ENCODE results near the gene FSTL1.
"Not testable (repeated sequence)": the region's sequence is repeated elsewhere in the genome, so short reads cannot be mapped to it uniquely, and the experiment has no call there.

FSTL1 gene

DNA sequence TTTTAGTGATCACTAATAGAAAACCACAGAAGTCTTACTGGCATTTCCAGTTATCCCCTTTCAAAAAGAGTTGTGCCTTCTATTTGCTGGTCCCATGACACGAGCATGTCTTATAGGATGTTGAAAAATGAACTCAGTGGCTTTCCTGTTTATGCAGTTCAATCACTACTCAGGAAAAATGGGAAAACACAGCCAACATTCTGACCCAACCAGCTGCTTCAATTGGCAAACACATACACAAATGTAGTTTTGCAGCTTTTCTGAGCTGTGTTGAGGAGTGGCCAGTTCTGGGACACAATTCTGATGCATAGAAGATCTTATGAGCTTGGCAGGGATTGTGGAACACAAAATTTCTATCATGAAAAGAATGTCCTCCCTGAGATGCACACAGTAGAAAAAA lies 40.3 kb downstream of the FSTL1 start:
- no peak for DNase-seq

DNA sequence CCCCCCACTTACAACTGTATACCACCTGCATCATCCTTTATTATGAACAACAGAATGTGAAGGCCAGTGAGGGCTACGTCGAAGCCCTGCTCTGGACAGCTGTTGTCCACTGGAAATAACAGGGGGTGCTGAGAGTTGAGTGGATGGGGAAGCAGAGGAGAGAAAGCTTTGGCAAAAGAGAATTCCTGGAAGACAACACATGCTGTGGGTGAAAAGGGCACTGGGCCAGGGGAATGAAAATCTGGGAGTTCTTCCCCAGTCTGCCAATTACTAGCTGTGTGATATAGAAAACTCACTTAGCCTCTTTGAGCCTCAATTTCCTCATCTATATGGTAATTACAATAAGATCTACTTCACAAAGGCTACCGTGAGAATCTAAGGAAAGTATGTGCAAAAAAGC lies 40.7 kb downstream of the FSTL1 start:
- no peak for DNase-seq

DNA sequence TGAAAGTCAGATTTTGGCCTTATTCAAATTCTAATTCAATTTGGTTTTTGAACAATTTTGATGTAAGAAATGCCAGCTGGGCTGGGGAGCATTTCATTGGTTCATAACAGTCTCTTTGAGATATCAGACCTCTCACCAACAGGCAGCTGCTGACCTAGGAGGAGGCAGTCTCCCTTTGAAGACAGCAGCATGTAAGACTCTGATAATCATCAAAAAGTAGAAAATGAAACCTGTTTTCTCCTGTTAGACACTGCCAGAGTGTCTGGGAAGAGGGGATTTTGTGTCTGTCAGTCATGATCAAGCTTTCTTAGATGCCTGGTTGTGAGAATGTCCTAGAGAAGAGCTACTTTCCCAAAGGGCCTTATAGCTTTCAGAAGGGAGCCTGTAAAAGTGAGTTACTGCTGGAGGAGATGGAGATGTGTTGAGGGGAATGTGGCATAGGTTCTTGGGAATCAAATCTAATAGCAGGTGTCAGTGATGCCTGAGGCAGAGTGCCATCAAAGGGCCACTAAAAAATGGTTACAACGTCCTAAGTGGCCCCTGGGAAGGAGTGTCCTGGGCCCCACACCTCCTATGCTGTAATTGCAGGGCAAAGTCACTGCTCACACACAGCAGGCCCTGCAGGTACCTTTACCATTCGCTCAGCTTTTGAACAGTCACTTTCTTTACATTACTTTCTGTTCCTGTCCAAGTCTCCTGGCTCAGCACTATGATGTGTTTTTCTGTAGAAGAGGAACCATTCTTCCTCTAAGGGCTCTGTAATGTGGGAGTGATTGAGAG lies 43.1 kb downstream of the FSTL1 start:
- DNase-seq: no peak

DNA sequence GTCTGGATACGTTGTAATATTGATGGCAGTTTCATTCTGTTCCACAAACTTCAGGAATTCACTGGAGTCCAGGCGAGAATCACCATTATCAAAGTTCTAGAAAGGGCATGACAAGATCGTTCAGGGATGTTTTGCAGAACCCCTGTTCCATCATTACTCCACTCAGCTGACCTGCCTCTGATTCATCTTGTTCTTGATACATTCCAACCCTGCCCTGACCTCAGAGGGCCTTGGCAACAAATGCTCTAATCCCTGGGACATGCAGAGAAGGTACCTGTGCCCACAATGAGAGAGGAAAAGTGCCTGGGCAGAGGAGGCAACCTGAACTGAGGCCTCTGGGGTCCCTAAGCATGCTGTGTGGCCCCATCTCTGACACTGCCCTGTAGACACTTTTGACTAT lies 45.9 kb downstream of the FSTL1 start:
- DNase-seq: no peak

DNA sequence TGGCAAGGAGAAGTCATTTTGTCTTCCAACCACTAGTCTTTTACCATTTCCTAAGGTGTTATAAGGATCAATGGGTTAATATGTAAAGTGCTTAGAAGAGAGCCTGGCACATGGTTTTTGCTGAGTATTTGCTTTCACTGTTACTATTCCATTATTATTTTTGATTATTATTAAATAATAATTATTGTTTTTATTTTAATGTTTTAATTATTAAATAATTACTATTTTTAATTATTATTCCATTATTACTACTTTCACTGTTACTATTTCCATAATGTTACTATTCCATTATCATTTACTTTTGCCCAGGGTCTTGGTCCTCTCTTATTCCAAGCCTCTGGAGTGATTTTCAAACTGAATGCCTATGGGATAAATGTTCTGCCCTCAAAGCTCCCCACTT lies 48.5 kb downstream of the FSTL1 start:
- DNase-seq: no peak

DNA sequence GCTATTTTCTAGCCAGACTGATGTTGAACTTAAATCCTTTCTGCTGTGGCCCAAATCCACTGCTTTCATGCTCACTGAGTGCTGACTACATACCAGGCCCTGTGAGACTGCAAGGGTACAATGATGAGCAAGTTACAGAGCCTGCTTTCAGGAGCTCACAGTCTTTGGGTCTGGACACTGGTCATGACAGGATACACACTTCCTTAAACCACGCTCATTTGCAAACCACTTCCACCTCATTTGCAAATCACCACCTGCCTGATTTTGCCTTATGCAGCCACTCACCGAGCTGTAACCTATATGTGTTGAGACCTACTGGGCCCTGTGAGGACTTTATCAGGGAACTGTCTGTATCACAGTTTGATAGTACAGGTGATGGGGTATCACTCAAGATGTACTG lies 51.4 kb downstream of the FSTL1 start:
- no peak for DNase-seq

DNA sequence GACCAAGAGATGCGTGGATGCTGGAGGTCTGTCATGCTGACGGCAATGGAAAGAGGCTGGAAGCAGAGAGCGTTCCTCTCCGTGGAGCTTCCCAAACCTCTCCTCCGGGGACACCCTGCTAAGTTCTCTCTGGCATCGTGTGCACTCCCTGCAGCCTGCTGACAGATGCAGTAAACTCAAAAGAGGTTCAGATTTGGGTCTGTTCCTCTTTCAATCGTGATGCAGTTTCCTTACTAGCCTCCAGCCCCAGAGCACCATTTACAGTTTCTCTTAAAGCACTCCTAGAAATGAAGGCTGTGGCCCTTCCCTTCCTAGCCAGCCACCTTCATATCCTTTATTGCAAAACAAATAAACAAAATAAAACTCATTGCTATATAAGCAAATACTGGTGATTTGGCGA lies 54.3 kb downstream of the FSTL1 start:
- no peak for DNase-seq

DNA sequence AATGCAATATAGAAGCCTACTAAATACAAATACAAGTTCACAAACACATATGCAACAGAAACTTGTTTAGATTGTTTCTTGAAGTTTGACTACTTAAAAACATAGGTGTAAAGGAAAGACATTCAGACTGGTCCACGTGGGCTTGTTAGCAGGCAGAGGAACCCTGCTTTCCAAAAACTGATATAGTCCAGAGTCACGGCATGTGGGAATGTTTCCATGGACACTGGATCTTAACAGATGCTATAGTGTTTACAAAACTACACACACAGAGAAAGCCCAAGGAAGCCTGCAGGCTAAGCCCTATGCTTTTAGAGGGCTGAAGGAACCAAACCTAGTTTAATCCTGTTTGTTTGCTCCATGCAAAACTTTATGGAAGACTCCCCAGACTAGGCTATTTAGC lies 56.4 kb downstream of the FSTL1 start:
- DNase-seq: no peak

DNA sequence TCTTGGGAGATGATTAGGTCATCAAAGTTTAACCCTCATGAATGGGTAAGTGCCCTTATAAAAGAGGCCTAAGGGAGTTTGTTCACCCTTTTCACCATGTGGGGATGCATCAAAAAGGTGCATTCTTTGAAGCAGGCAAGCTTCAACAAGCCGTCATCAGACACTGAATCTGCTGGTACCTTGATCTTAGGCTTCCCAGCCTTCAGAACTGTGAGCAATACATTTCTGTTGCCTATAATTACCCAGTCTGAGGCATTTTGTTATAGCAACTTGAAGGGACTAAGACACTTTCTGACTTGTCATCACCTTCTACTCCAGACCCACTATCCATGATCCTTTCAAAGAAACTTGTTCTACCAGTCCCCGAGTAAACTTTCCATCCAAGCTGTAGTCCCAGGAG lies 57.0 kb downstream of the FSTL1 start:
- no peak for DNase-seq

DNA sequence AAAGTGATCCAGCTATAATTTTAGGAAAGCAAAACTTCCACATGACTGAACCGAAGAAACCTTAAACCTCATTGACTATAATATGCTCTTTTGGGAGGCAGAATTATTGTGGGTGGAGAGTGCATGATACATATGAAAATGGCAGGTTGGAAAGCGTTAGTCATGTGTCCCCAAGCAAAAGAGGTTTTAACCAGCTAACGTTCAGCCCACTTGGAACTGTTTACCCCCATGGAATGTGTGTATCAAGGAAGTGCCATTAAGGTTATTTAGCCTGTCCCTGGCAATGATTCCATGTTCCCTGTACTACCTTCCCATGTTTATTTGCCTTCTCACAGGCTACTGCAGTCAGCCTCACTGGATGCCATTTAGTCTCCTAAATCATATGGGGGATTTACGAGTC lies 57.5 kb downstream of the FSTL1 start:
- DNase-seq: no peak

DNA sequence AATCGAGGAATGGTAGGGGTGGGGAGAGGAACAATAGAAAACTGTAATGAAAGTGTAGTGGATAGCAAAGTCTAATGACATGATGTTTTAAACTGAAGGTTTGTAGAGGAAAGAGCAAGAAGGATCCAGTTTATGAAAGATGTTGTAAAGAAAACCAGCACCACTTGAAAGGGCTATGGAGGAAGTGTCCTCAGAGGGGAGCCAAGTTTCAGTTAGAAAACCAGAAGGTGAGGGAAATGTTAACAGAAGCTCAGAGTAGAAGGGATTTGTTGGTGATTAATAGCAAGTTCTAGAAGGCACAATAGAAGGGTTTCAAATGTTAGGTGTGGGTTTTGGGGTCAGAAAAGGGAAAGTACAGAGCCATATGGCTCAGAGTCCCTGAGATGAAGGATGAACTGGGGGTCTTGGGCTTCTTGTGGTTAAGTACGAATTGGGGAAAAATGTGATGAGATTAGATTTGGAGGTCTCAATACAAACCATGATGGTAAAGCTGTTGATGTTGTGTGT lies 67.8 kb downstream of the FSTL1 start:
- no peak for DNase-seq

DNA sequence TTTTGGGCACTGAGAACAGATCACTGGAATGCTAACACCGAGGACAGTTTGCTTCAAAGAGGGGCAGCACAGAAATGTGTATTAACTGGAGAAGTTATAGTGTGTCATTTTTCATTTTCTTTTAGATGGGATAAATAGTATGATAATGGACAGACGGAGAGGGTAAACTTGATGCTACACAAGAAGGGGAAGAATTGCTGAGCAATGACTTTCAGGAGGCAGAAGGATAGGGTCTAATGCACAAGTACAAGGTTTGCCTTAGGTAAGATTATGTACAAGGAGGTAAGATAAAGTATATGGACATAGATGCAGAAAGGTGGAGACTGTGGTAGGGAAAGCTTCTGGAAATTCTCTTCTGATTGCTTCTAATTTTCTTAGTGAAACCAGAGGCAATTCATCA lies 69.3 kb downstream of the FSTL1 start:
- DNase-seq: no peak

DNA sequence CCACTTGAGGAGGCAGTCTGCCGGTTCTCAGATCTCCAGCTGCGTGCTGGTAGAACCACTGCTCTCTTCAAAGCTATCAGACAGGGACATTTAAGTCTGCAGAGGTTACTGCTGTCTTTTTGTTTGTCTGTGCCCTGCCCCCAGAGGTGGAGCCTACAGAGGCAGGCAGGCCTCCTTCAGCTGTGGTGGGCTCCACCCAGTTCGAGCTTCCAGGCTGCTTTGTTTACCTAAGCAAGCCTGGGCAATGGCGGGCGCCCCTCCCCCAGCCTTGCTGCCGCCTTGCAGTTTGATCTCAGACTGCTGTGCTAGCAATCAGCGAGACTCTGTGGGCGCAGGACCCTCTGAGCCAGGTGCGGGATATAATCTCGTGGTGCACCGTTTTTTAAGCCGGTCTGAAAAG lies 72.8 kb downstream of the FSTL1 start:
- DNase-seq: not testable (repeated sequence)

DNA sequence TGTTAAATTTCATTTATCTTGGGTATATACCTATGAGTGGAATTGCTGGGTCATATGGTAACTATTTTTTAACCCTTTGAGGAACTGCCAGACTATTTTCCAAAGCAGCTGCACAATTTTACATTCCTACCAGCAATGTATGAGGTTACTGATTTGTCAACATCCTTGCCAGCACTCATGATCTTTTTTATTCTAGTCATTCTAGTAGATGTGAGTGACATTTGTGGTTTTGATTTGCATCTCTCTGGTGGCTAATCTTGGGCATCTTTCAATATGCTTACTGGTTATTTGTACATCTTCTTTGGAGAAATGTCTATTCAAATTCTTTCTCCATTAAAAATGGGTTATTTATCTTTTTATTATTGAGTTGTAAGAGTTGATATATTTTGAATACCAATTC lies 80.3 kb downstream of the FSTL1 start:
- DNase-seq: no peak

DNA sequence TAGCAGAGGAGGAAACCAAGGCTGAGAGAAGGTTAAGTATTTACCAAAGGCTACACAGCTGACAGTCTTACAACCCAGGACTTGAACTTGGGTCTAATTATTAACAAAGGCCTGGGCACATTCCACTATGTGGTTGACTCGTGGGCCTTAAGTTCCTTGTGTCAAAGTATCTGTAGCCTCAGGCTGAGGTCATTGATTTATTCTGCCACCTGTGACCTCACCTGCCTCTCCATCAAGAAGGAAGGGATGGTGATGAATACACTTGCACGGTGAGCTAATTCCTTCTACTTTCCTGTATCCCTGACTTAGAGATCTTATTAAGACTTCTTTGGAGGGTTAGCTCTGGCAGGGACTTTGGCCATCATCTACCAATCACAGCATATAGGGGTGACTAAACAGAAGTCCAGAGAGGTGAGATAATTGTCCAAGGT lies 81.7 kb downstream of the FSTL1 start:
- DNase-seq: no peak

DNA sequence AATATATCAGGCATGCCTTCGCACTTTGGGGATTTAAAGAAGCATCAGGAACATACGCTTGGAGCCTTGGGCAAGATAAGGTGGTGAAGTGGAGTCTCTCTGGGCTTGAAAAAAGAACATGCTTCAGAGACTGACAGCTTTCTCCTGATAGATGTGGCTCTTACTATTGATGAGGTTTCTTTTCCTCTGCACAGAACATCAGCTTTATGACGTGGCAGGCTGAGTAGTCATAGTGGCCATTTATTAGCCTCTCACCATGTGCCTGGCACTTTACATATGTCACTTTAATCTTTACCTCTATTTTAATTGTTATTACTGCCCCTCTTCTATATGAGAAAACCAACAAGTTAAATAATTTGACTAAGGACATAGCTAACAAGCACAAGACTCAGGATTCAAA lies 82.6 kb downstream of the FSTL1 start:
- DNase-seq: no peak

DNA sequence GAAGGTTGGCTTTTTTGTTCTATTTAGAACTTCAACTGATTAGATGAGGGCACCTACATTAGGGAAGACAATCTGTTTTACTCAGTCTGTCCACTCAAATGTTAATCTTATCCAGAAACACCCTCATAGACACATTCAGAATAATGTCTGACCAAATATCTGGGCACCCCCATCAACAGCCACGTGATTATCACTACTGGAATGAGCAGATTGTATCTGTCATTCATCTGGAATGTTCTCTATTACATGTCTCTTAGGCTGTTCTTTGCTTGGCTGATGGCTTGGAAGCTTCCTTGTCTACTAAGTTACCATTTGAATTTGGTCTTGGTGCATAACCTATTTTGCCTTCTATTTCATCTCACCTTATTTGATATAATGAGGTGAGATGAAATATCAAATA lies 86.0 kb downstream of the FSTL1 start:
- DNase-seq: no peak

DNA sequence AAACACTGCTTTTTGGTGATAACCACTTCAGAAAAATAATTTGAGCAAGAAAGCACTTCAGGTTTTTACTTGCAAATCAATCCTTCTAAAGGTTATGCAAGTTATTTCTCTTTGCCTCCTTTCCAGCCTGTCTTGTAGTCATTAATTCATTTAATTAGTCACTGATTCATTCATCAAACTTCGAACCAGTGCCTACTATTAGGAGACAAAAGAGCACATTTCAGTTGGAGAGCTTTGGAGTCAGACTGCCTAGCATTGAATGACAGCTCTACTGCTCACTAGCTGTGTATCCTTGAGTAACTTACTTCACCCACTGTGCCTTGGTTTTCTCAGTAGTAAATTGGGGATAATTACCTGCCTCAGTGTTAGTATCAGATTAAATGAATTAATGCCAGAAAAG lies 86.7 kb downstream of the FSTL1 start:
- DNase-seq: no peak

DNA sequence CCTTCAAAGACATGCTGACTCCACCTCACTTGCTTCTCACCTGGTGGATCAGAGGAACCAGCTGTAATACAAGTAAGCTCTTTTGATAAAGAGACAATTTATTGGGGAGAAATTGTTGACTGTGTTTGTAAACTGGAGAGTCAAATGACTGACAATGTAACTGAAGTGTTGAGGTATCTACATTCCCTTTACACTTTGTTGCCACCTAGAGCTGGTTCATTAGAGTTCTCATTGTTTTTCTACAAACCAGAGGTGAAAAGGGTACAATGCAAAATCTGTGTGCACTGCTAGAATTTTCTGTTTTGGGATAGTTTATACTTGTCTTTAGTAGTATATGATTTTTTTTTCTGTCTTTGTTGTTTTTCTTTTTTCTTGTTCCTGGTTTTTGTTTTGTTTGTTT lies 93.0 kb downstream of the FSTL1 start:
- DNase-seq: no peak

DNA sequence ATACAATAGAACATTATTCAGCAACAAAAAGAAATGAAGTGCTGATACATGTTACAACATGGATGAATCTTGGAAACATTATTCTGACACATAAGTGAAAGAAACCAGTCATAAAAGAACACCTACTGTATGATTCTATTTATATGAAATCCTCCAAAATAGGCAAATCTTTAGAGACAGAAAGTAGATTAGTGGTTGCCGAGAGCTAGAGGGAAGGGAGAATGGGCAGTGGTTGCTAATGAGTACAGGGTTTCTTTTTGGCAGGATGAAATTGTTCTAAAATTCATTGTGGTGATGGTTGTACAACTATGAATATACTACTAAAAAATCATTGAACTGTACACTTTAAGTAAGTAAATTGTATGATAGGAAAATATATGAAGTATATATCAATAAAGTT lies 95.3 kb downstream of the FSTL1 start:
- no peak for DNase-seq

DNA sequence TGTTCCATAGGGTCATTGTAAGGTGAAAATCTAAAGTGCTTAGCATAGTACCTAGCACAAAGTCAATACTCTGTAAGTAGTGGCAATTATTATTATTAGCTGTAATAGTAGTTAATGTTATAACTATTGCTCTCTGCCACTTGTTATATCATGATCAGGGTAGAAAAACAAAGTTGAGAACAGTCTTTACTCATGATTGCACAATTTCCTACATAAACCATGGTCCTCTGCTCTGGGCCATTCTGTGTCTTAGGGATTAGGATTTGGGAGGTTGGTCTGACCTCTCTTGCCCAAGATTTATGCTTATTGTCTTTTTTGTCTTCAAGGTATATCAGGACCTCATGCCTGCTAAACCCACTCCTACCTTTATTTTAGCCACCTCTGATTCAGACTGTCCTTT lies 97.3 kb downstream of the FSTL1 start:
- DNase-seq: no peak

DNA sequence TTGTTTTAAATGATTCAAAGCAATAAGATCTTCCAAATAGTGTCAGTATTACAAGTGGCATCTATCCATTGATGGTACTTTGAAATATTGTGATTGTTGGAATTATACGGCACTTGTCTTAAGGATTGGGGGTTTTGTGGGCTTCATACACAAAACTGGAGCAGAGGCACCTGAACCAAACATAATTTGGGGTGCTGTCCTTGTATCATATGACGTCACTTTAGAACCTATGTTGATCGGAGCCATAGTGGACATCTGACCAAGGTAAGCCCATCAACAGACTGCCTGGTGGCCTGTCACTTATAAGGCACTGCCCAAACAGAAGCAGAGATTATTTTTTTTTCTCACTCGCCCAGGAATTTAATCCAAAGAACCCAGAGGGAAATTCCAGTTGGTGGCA lies 98.8 kb downstream of the FSTL1 start:
- no peak for DNase-seq

DNA sequence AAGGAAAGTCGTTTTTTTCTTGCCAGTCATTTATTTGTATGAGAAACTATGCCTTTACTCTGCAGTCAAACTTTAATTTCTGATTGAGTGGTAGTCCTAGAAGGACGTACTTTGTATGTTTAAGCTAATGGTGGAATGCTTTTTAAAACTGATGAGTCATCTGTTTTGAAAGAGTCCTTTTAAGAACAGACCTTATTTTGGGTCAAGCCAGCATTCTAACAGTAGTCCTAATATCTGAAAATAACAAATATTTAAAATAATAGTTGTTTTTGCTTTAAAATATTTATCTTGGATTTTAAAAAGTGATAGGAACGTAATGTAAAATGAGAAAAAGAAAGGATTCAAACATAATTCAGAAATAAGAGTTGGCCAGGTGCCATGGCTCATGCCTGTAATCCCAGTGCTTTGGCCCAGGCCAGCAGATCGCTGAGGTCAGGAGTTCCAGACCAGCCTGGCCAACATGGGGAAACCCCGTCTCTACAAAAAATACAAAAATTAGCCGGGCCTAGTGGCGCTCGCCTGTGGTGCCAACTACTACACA lies 100.3 kb downstream of the FSTL1 start:
- no peak for DNase-seq

DNA sequence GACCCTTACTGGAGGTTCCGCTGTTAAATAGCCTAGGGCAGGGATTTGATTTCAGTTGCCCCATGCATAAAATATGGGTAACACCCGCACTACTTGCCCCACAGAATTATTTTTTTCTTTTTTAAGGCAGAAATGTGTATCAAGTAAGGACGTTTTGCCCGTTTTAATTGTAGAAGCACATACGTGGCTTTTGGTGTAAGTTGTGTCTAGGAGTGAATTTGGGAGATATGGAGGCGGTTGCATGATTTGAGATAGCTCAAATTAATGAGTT lies 101.0 kb downstream of the FSTL1 start:
- no peak for DNase-seq

All from NCI-H1092 (cell line).